ENCODE measurements around the gene NME4.
"Not testable (repeated sequence)": the region's sequence is repeated elsewhere in the genome, so short reads cannot be mapped to it uniquely, and the experiment has no call there.

NME4 gene

GRCh38 chr16:361872-362701 is 34.9 kb upstream of the NME4 start:
- DNase-seq: peak; percentile 55 to 87 (median 73)
- intact Hi-C loops (cut with DNase I): no loop called here

- intact Hi-C loops (cut with DNase I); DNase-seq: not testable (repeated sequence)
These were observed 34.3 kb upstream of the NME4 start for GRCh38 chr16:362702-362999.

GRCh38 chr16:363110-363765 is 33.8 kb upstream of the NME4 start:
- intact Hi-C loops (cut with DNase I): no loop called here
- DNase-seq: no peak

GRCh38 chr16:363766-364490 is 33.1 kb upstream of the NME4 start:
- DNase-seq: no peak
- intact Hi-C loops (cut with DNase I): no loop called here

GRCh38 chr16:364595-365491 is 32.2 kb upstream of the NME4 start:
- no peak for DNase-seq
- intact Hi-C loops (cut with DNase I): no loop called here

GRCh38 chr16:366476-366875 is 30.5 kb upstream of the NME4 start:
- no peak for DNase-seq
- intact Hi-C loops (cut with DNase I): no loop called here

- no peak for DNase-seq
- intact Hi-C loops (cut with DNase I): no loop called here
These were observed 29.6 kb upstream of the NME4 start for GRCh38 chr16:367333-367903.

GRCh38 chr16:368388-369158 is 28.4 kb upstream of the NME4 start:
- intact Hi-C loops (cut with DNase I): no loop called here
- DNase-seq: no peak

GRCh38 chr16:369275-369865 is 27.6 kb upstream of the NME4 start:
- DNase-seq: peak in 11 of 42 donors; percentile 21 to 68 (median 49)
- intact Hi-C loops (cut with DNase I): no loop called here

- no peak for DNase-seq
- intact Hi-C loops (cut with DNase I): no loop called here
These were observed 27.0 kb upstream of the NME4 start for GRCh38 chr16:369866-370436.

GRCh38 chr16:370443-370842 is 26.6 kb upstream of the NME4 start, which contains the start of gene MRPL28:
Gene MRPL28 (minus strand): TSS chr16:370538. CDS start chr16:370218, 320 bp downstream.
- intact Hi-C loops (cut with DNase I): no loop called here
- DNase-seq: peak; percentile 87 to 98 (median 96)

GRCh38 chr16:370979-371514 is 26.0 kb upstream of the NME4 start:
- intact Hi-C loops (cut with DNase I): no loop called here
- DNase-seq: no peak

GRCh38 chr16:371515-372301 is 25.3 kb upstream of the NME4 start:
- DNase-seq: no peak
- intact Hi-C loops (cut with DNase I): no loop called here

- intact Hi-C loops (cut with DNase I): no loop called here
- no peak for DNase-seq
These were observed 24.6 kb upstream of the NME4 start for GRCh38 chr16:372302-372983.

- intact Hi-C loops (cut with DNase I): no loop called here
- no peak for DNase-seq
These were observed 23.9 kb upstream of the NME4 start for GRCh38 chr16:373020-373598.

Data from head of caudate nucleus (tissue), 42 donors.